Measurements from ENCODE around the gene LIPA.

Gene LIPA

DNA sequence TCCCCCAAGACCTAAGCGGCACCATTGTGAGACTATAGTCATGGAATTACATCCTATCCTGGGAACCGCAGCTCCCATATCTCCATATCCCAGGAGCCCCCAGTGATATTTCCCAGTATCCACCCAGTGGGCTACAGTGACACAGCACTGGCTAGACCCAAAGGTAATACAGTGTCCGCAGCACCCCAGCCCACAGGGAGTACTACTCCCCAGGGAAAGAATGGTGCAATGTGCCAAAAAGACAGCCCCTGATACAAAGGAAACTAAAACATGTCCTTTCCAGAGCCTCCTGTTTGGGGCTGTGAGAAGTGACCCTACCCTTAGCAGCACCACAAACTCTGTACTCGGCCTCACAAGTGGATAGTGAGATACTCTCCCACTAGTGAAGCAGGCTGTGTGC lies 45.8 kb upstream of the LIPA start:
- Histone ChIP-seq H3K4me3 (ENCODE audit: insufficient read depth in 1 of 2, low read depth in 1 of 2, low read length in 2 of 2) (no peak overlapping the region), H3K23ac (ENCODE audit: low read length in 2 of 2) (no peak overlapping the region), H2BK120ac (ENCODE audit: low read depth, low read length) (peak overlapping the region; percentile 45), H3K9ac (ENCODE audit: low read length) (no peak overlapping the region), H3K9me3 (ENCODE audit: control insufficient read depth, low read length) (no peaks in the 10 kb centered on the region), H4K8ac (ENCODE audit: low read length) (peak overlapping the region; percentile 85), H3K18ac (ENCODE audit: low read depth in 1 of 2, low read length in 2 of 2) (peak overlapping the region; percentile 23 to 35), H3K4ac (ENCODE audit: low read depth in 1 of 2, low read length in 2 of 2) (peak overlapping the region; percentile 8 to 76), H2AFZ (ENCODE audit: low read depth, low read length) (no peak overlapping the region), H3K14ac (ENCODE audit: low read length in 2 of 2) (no peak overlapping the region), H2AK5ac (ENCODE audit: low read length, severe bottlenecking) (no peak overlapping the region), H3K4me2 (ENCODE audit: low read length, poor library complexity, severe bottlenecking) (no peak overlapping the region), H2BK15ac (ENCODE audit: low read depth, poor library complexity, severe bottlenecking) (peak overlapping the region; percentile 30), H2BK5ac (ENCODE audit: low read depth, low read length, poor library complexity, severe bottlenecking) (no peak overlapping the region), H3K27ac (ENCODE audit: low read length, poor library complexity, severe bottlenecking) (no peak overlapping the region), H4K91ac (ENCODE audit: low read length) (peak overlapping the region; percentile 73), H3K79me1 (replicated peaks; ENCODE audit: low read length, poor library complexity, severe bottlenecking) (no peaks in the 10 kb centered on the region), H3K27me3 (ENCODE audit: control insufficient read depth in 1 of 2, insufficient read depth in 1 of 2, low read length in 2 of 2) (no peaks in the 10 kb centered on the region), H3K4me1 (ENCODE audit: control insufficient read depth, insufficient read depth, low read depth, low read length) (peaks cover 3% of the 10 kb centered on the region), H3K36me3 (ENCODE audit: control insufficient read depth in 1 of 2, insufficient read depth in 2 of 2, low read depth in 1 of 2, low read length in 2 of 2) (no peaks in the 10 kb centered on the region), H2BK12ac (ENCODE audit: low read length in 2 of 2) (peak overlapping the region; percentile 12 to 88)
- no peak for DNase-seq
- WGBS: 100% methylated on average over 4 of the region's 4 CpGs

DNA sequence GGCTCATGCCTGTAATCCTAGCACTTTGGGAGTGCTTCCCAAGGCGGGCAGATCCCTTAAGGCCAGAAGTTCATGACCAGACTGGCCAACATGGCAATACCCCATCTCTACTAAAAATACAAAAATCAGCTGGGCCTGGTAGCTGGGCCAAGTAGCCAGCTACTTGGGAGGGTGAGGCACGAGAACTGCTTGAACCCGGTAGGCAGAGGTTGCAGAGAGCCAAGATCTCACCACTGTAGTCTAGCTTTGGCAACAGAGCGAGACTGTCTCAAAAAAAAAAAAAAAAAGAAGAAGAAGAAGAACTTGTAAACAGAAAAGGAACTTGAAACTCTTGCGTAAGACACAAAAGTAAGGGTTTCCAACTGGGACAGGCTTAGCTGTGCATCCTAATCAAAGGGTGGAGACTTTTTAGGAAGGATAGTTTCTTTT lies 44.7 kb upstream of the LIPA start:
- H3K36me3 ChIP-seq (ENCODE audit: control insufficient read depth in 1 of 2, insufficient read depth in 2 of 2, low read depth in 1 of 2, low read length in 2 of 2): no peaks in the 10 kb centered on the region
- H4K91ac ChIP-seq (ENCODE audit: low read length): peak overlapping the region; percentile 87
- peak; percentile 78 for DNase-seq
- no peak overlapping the region for H3K14ac ChIP-seq (ENCODE audit: low read length in 2 of 2)
- no peak overlapping the region for H2BK120ac ChIP-seq (ENCODE audit: low read depth, low read length)
- H3K23ac ChIP-seq (ENCODE audit: low read length in 2 of 2): no peak overlapping the region
- peak overlapping the region; percentile 55 for H2AK5ac ChIP-seq (ENCODE audit: low read length, severe bottlenecking)
- H3K4me1 ChIP-seq (ENCODE audit: control insufficient read depth, insufficient read depth, low read depth, low read length): peaks cover 3% of the 10 kb centered on the region
- no peak overlapping the region for H2AFZ ChIP-seq (ENCODE audit: low read depth, low read length)
- WGBS: 78% methylated on average over 4 of the region's 5 CpGs
- H3K27ac ChIP-seq (ENCODE audit: low read length, poor library complexity, severe bottlenecking): peak overlapping the region; percentile 63
- no peaks in the 10 kb centered on the region for H3K27me3 ChIP-seq (ENCODE audit: control insufficient read depth in 1 of 2, insufficient read depth in 1 of 2, low read length in 2 of 2)
- no peaks in the 10 kb centered on the region for H3K79me1 ChIP-seq (replicated peaks; ENCODE audit: low read length, poor library complexity, severe bottlenecking)
- peak overlapping the region; percentile 68 for H2BK5ac ChIP-seq (ENCODE audit: low read depth, low read length, poor library complexity, severe bottlenecking)
- peak overlapping the region; percentile 79 for H4K8ac ChIP-seq (ENCODE audit: low read length)
- H3K4ac ChIP-seq (ENCODE audit: low read depth in 1 of 2, low read length in 2 of 2): peak overlapping the region; percentile 41 to 43
- H2BK12ac ChIP-seq (ENCODE audit: low read length in 2 of 2): peak overlapping the region in 1 of 2 experiments; percentile 72
- H3K4me2 ChIP-seq (ENCODE audit: low read length, poor library complexity, severe bottlenecking): no peak overlapping the region
- H3K9ac ChIP-seq (ENCODE audit: low read length): peak overlapping the region; percentile 63
- peaks cover 5% of the 10 kb centered on the region for H3K9me3 ChIP-seq (ENCODE audit: control insufficient read depth, low read length)
- peak overlapping the region; percentile 23 for H2BK15ac ChIP-seq (ENCODE audit: low read depth, poor library complexity, severe bottlenecking)
- H3K18ac ChIP-seq (ENCODE audit: low read depth in 1 of 2, low read length in 2 of 2): peak overlapping the region; percentile 78 to 87
- no peak overlapping the region for H3K4me3 ChIP-seq (ENCODE audit: insufficient read depth in 1 of 2, low read depth in 1 of 2, low read length in 2 of 2)

DNA sequence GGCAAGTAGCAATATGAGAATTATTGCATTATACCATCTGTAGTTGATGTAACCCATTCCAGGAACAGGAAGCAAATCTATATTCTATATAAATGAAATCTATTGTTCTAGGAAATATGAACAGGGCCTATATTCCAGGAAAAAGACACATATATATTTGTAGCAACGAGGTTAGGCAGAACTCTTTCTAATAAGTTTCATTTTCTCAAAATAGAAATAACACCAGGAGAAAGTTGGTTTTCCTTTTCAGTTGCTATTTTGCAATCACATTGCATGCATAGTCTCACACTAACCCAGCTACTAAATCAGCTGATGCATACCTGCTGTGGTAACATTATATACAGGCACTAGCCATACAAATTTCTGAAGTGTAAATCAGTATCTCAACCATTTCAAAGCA lies 44.0 kb upstream of the LIPA start:
- Histone ChIP-seq H3K9ac (ENCODE audit: low read length) (peak overlapping the region; percentile 63), H4K8ac (ENCODE audit: low read length) (no peak overlapping the region), H3K18ac (ENCODE audit: low read depth in 1 of 2, low read length in 2 of 2) (no peak overlapping the region), H2BK12ac (ENCODE audit: low read length in 2 of 2) (no peak overlapping the region), H4K91ac (ENCODE audit: low read length) (no peak overlapping the region), H3K4ac (ENCODE audit: low read depth in 1 of 2, low read length in 2 of 2) (no peak overlapping the region), H3K14ac (ENCODE audit: low read length in 2 of 2) (no peak overlapping the region), H3K4me3 (ENCODE audit: insufficient read depth in 1 of 2, low read depth in 1 of 2, low read length in 2 of 2) (no peak overlapping the region), H3K27ac (ENCODE audit: low read length, poor library complexity, severe bottlenecking) (no peak overlapping the region), H3K4me2 (ENCODE audit: low read length, poor library complexity, severe bottlenecking) (no peak overlapping the region), H2BK5ac (ENCODE audit: low read depth, low read length, poor library complexity, severe bottlenecking) (no peak overlapping the region), H2BK15ac (ENCODE audit: low read depth, poor library complexity, severe bottlenecking) (no peak overlapping the region), H3K79me1 (replicated peaks; ENCODE audit: low read length, poor library complexity, severe bottlenecking) (no peaks in the 10 kb centered on the region), H3K23ac (ENCODE audit: low read length in 2 of 2) (no peak overlapping the region), H2AK5ac (ENCODE audit: low read length, severe bottlenecking) (no peak overlapping the region), H2AFZ (ENCODE audit: low read depth, low read length) (no peak overlapping the region), H3K27me3 (ENCODE audit: control insufficient read depth in 1 of 2, insufficient read depth in 1 of 2, low read length in 2 of 2) (no peaks in the 10 kb centered on the region), H3K4me1 (ENCODE audit: control insufficient read depth, insufficient read depth, low read depth, low read length) (peaks cover 3% of the 10 kb centered on the region), H3K36me3 (ENCODE audit: control insufficient read depth in 1 of 2, insufficient read depth in 2 of 2, low read depth in 1 of 2, low read length in 2 of 2) (no peaks in the 10 kb centered on the region), H3K9me3 (ENCODE audit: control insufficient read depth, low read length) (peaks cover 5% of the 10 kb centered on the region), H2BK120ac (ENCODE audit: low read depth, low read length) (no peak overlapping the region)
- DNase-seq: peak; percentile 86
- WGBS: 63% methylated on average over 1 of the region's 1 CpG

DNA sequence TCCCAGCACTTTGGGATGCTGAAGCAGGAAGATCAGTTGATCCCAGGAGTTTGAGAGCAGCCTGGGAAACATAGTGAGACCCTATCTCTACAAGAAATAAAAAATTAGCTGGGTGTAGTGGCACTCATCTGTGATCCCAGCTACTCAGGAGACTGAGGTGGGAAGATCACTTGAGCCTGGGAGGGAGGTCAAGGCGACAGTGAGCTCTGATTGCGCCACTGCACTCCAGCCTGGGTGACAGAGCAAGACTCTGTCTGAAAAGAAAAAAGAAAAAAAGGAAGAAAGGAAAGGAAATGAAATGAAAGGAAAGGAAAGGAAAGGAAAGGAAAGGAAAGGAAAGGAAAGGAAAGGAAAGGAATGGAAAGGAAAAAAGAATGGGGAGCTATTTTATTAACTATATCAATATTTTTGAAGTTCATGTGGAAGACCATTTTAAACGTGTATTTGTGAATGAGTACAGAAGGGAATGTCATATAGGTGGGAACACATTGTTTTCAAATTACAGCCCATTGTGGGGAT lies 43.2 kb upstream of the LIPA start:
- H4K8ac ChIP-seq (ENCODE audit: low read length): no peak overlapping the region
- no peaks in the 10 kb centered on the region for H3K36me3 ChIP-seq (ENCODE audit: control insufficient read depth in 1 of 2, insufficient read depth in 2 of 2, low read depth in 1 of 2, low read length in 2 of 2)
- no peak overlapping the region for H3K4me2 ChIP-seq (ENCODE audit: low read length, poor library complexity, severe bottlenecking)
- H3K18ac ChIP-seq (ENCODE audit: low read depth in 1 of 2, low read length in 2 of 2): no peak overlapping the region
- H2BK120ac ChIP-seq (ENCODE audit: low read depth, low read length): no peak overlapping the region
- no peak overlapping the region for H4K91ac ChIP-seq (ENCODE audit: low read length)
- no peak overlapping the region for H3K4me3 ChIP-seq (ENCODE audit: insufficient read depth in 1 of 2, low read depth in 1 of 2, low read length in 2 of 2)
- H3K4ac ChIP-seq (ENCODE audit: low read depth in 1 of 2, low read length in 2 of 2): no peak overlapping the region
- no peak overlapping the region for H2AK5ac ChIP-seq (ENCODE audit: low read length, severe bottlenecking)
- no peak overlapping the region for H2BK15ac ChIP-seq (ENCODE audit: low read depth, poor library complexity, severe bottlenecking)
- H3K9me3 ChIP-seq (ENCODE audit: control insufficient read depth, low read length): peaks cover 5% of the 10 kb centered on the region
- no peak overlapping the region for H3K23ac ChIP-seq (ENCODE audit: low read length in 2 of 2)
- peaks cover 3% of the 10 kb centered on the region for H3K4me1 ChIP-seq (ENCODE audit: control insufficient read depth, insufficient read depth, low read depth, low read length)
- no peak overlapping the region for H3K9ac ChIP-seq (ENCODE audit: low read length)
- DNase-seq: no peak
- no peak overlapping the region for H3K27ac ChIP-seq (ENCODE audit: low read length, poor library complexity, severe bottlenecking)
- H3K14ac ChIP-seq (ENCODE audit: low read length in 2 of 2): no peak overlapping the region
- no peak overlapping the region for H2BK12ac ChIP-seq (ENCODE audit: low read length in 2 of 2)
- H3K27me3 ChIP-seq (ENCODE audit: control insufficient read depth in 1 of 2, insufficient read depth in 1 of 2, low read length in 2 of 2): no peaks in the 10 kb centered on the region
- no peak overlapping the region for H2AFZ ChIP-seq (ENCODE audit: low read depth, low read length)
- no peak overlapping the region for H2BK5ac ChIP-seq (ENCODE audit: low read depth, low read length, poor library complexity, severe bottlenecking)
- WGBS: 92% methylated on average over 3 of the region's 3 CpGs
- no peaks in the 10 kb centered on the region for H3K79me1 ChIP-seq (replicated peaks; ENCODE audit: low read length, poor library complexity, severe bottlenecking)
